ENCODE data around the gene CRYBG1. TPM values are rescaled to one million over a fixed set of nuclear protein-coding genes. Genes with fewer than 3 reads are reported as not detected.

Gene CRYBG1
- total RNA-seq, 2 experiments from 2014 or later = 34.9 to 36.8 TPM

DNA sequence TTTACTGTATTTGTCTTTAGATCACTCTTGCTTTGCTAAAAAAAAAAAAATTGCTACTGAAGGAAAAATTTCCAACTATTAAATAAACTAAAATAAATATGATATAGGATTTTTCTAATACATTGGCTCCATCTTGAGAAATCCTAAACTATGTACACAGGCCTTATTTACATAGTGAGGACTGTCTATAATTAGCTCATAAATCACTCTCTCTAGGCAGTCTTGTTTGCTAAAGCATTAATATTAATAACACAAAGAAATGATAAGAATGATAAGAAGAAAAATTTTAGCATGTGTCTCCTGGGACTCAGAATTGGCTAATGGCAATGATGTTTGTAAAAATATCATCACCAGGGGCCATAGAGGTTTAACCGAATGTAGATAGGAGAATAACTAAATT, 13.3 kb upstream of the CRYBG1 start:
- ATAC-seq = no peak
- Mint-ChIP-seq H3K27me3 (ENCODE audit: low read depth) (peaks cover 17% of the 10 kb centered on the region), H3K4me3 (no peak overlapping the region), H3K27ac (no peak overlapping the region), H3K4me1 (ENCODE audit: low read depth) (no peaks in the 10 kb centered on the region), H3K36me3 (ENCODE audit: low read depth) (no peaks in the 10 kb centered on the region), H3K9me3 (ENCODE audit: insufficient read depth) (no peaks in the 10 kb centered on the region)
- ChIA-PET CTCF (interaction anchor here (1.0 to 2.8 kb wide), 6 partner anchors 8 to 650 kb away, joined by 3 to 13 read pairs (median 4); partner anchors contain the start of gene CRYBG1), POLR2A (no interaction called here)
- no peak for DNase-seq

GRCh38 chr6:106356378-106356777, 4.1 kb upstream of the CRYBG1 start:
- H3K36me3 Mint-ChIP-seq (ENCODE audit: low read depth) = no peaks in the 10 kb centered on the region
- DNase-seq = no peak
- H3K27ac Mint-ChIP-seq = no peak overlapping the region
- no peaks in the 10 kb centered on the region for H3K9me3 Mint-ChIP-seq (ENCODE audit: insufficient read depth)
- peaks cover 11% of the 10 kb centered on the region for H3K4me1 Mint-ChIP-seq (ENCODE audit: low read depth)
- H3K27me3 Mint-ChIP-seq (ENCODE audit: low read depth) = peaks cover 53% of the 10 kb centered on the region
- no peak overlapping the region for H3K4me3 Mint-ChIP-seq
- POLR2A ChIA-PET = no interaction called here
- CTCF ChIA-PET = interaction anchor here (0.6 to 1.2 kb wide), 4 partner anchors 9 to 49 kb away, joined by 3 to 6 read pairs (median 3); no protein-coding TSS in a partner anchor
- no peak for ATAC-seq

DNA sequence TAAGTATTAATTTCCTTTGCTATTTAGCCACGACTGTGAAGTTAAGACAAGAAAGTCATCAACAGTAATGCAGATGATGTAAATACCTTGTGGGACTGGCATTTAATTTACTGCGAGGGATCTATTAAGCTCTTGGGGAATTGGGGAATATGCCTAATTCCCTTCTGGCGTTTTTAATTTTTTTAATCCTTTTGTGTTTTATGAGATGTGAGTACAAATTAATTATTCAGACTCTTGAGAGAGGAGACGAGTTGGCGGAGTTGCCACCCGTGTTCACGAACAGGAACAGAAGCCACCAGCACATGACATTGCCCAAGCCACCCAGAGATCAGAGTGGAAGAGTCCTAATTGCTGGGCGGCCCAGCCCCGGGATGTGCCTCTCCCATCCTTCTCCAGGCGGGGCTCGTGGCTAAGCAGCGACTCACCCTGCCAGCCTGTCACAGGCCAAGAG, 533 bp upstream of the CRYBG1 start:
- DNase-seq (no peak), ATAC-seq (no peak)
- peaks cover 11% of the 10 kb centered on the region for H3K4me1 Mint-ChIP-seq (ENCODE audit: low read depth)
- POLR2A ChIA-PET = no interaction called here
- H3K27ac Mint-ChIP-seq = no peak overlapping the region
- H3K36me3 Mint-ChIP-seq (ENCODE audit: low read depth) = no peaks in the 10 kb centered on the region
- H3K9me3 Mint-ChIP-seq (ENCODE audit: insufficient read depth) = no peaks in the 10 kb centered on the region
- CTCF ChIA-PET = interaction anchor here (0.6 to 2.2 kb wide), 7 partner anchors 12 to 636 kb away, joined by 3 to 9 read pairs (median 3); no protein-coding TSS in a partner anchor
- peaks cover 52% of the 10 kb centered on the region for H3K27me3 Mint-ChIP-seq (ENCODE audit: low read depth)
- peak overlapping the region; percentile 48 for H3K4me3 Mint-ChIP-seq

GRCh38 chr6:106360989-106361430, 493 bp downstream of the CRYBG1 start:
- ChIA-PET POLR2A (no interaction called here), CTCF (interaction anchor here (0.8 to 2.2 kb wide), 17 partner anchors 9 to 618 kb away, joined by 3 to 23 read pairs (median 4); no protein-coding TSS in a partner anchor)
- Mint-ChIP-seq H3K9me3 (ENCODE audit: insufficient read depth) (no peaks in the 10 kb centered on the region), H3K27ac (no peak overlapping the region), H3K4me1 (ENCODE audit: low read depth) (peaks cover 11% of the 10 kb centered on the region), H3K27me3 (ENCODE audit: low read depth) (peaks cover 48% of the 10 kb centered on the region), H3K36me3 (ENCODE audit: low read depth) (no peaks in the 10 kb centered on the region), H3K4me3 (peak overlapping the region; percentile 62)
- ATAC-seq (peak; percentile 18), DNase-seq (no peak)

- ATAC-seq (no peak), DNase-seq (no peak)
- peaks cover 44% of the 10 kb centered on the region for H3K27me3 Mint-ChIP-seq (ENCODE audit: low read depth)
- no peak overlapping the region for H3K4me3 Mint-ChIP-seq
- H3K36me3 Mint-ChIP-seq (ENCODE audit: low read depth) = no peaks in the 10 kb centered on the region
- POLR2A ChIA-PET = no interaction called here
- H3K4me1 Mint-ChIP-seq (ENCODE audit: low read depth) = peaks cover 11% of the 10 kb centered on the region
- H3K27ac Mint-ChIP-seq = no peak overlapping the region
- CTCF ChIA-PET = no interaction called here
- H3K9me3 Mint-ChIP-seq (ENCODE audit: insufficient read depth) = no peaks in the 10 kb centered on the region
These were observed 3.1 kb downstream of the CRYBG1 start for GRCh38 chr6:106363401-106364138.

DNA sequence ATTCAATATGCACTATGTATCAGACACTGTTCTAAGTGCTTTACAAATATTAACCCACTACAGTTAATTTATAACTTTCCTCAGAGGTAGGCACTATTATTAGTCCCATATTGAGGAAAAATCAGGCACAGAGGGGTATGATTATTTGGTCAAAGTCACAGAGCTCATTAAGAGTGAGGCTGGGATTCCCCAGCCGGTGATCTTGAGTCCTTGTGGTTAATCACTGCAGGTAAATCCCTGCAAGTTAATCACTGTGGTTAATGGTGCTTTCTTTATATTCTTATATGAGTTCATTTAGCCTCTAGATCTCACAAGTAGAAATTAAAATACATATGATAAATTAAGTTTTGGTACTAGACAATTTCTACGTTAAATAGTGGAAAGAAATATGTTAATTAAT, 9.2 kb downstream of the CRYBG1 start:
- ChIA-PET POLR2A (no interaction called here), CTCF (interaction anchor here (1.3 to 3.7 kb wide), 2 partner anchors 9 to 30 kb away, joined by 6 to 23 read pairs; partner anchors contain the start of gene CRYBG1)
- DNase-seq (no peak), ATAC-seq (no peak)
- Mint-ChIP-seq H3K4me1 (ENCODE audit: low read depth) (peaks cover 12% of the 10 kb centered on the region), H3K27me3 (ENCODE audit: low read depth) (peaks cover 21% of the 10 kb centered on the region), H3K4me3 (no peak overlapping the region), H3K9me3 (ENCODE audit: insufficient read depth) (no peaks in the 10 kb centered on the region), H3K27ac (no peak overlapping the region), H3K36me3 (ENCODE audit: low read depth) (no peaks in the 10 kb centered on the region)

GRCh38 chr6:106370639-106371038, 10.1 kb downstream of the CRYBG1 start:
- ChIA-PET CTCF (interaction anchor here (1.0 to 3.7 kb wide), 3 partner anchors 10 to 196 kb away, joined by 3 to 23 read pairs (median 5); partner anchors contain the start of gene CRYBG1), POLR2A (no interaction called here)
- Mint-ChIP-seq H3K27me3 (ENCODE audit: low read depth) (peaks cover 20% of the 10 kb centered on the region), H3K9me3 (ENCODE audit: insufficient read depth) (no peaks in the 10 kb centered on the region), H3K36me3 (ENCODE audit: low read depth) (no peaks in the 10 kb centered on the region), H3K4me3 (no peak overlapping the region), H3K4me1 (ENCODE audit: low read depth) (peaks cover 12% of the 10 kb centered on the region), H3K27ac (no peak overlapping the region)
- DNase-seq (no peak), ATAC-seq (no peak)

- Mint-ChIP-seq H3K27me3 (ENCODE audit: low read depth) (peaks cover 13% of the 10 kb centered on the region), H3K4me3 (no peak overlapping the region), H3K9me3 (ENCODE audit: insufficient read depth) (no peaks in the 10 kb centered on the region), H3K27ac (no peak overlapping the region), H3K4me1 (ENCODE audit: low read depth) (peaks cover 12% of the 10 kb centered on the region), H3K36me3 (ENCODE audit: low read depth) (no peaks in the 10 kb centered on the region)
- no peak for ATAC-seq
- ChIA-PET CTCF (interaction anchor here (0.7 to 1.3 kb wide), 3 partner anchors 12 to 624 kb away, joined by 3 to 8 read pairs (median 3); partner anchors contain the start of gene CRYBG1), POLR2A (no interaction called here)
- no peak for DNase-seq
These were observed 12.5 kb downstream of the CRYBG1 start for GRCh38 chr6:106372838-106373501.

DNA sequence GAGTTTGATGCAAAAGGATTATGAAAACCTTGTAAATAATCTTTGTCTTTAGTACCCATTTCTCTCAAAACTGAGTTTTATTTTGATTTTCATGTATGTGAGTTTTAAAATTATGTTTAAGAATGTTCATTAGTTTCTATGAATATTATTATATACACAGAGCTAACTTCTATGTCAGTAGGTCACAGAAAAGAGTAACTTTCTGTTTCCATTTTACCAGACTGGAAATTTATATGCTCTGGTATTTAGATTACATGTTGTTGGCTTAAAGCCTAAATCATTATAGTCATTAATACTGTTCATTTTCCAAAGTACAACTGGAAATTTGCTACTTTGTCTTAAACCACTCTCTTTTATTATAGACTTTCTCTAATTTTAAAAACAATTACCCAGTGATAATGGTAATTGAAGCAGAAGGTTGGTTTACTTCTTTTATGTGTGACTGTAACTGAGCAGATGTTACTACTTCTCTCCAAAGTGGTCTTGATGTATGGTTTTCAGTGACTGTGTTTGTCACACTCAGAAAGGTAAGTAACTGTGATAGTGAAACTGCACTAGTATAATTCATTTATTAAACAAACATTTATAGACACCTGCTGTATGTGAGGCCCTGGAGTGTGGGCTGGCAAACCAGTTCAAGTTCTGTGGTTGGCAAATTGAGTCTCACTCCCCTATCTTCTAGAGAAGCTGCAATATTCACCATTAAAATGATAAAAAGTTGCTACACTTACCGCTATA, 13.2 kb downstream of the CRYBG1 start:
- Mint-ChIP-seq H3K4me3 (no peak overlapping the region), H3K27ac (no peak overlapping the region), H3K36me3 (ENCODE audit: low read depth) (no peaks in the 10 kb centered on the region), H3K27me3 (ENCODE audit: low read depth) (peaks cover 11% of the 10 kb centered on the region), H3K9me3 (ENCODE audit: insufficient read depth) (no peaks in the 10 kb centered on the region), H3K4me1 (ENCODE audit: low read depth) (peaks cover 12% of the 10 kb centered on the region)
- ChIA-PET POLR2A (no interaction called here), CTCF (interaction anchor here (1.2 to 1.3 kb wide), 2 partner anchors 13 to 606 kb away, joined by 3 to 8 read pairs; partner anchors contain the start of gene CRYBG1)
- ATAC-seq = no peak
- no peak for DNase-seq

DNA sequence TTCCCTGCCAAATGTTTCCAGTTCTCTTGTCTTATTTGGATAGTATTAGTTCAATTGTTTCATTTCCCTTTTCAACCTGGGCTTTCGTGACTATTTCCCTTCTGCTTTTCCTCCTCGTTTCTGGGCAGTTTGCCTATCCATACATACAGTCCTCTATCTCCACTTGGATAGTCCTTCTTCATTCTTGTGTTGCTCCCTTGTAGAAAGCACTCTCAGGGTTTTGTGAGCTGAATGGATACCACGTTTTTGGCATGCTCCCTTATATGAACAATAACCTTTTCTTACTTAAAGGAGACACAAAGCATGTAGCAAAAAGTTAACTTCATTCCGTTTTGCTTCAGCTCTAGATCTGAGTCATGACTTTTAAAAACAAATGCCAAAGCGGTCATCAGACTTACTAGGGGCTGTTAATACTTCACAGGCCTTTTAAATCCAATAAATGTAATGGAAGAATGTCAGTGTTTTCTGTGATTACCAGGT, 16.6 kb downstream of the CRYBG1 start:
- Mint-ChIP-seq H3K9me3 (ENCODE audit: insufficient read depth) (no peaks in the 10 kb centered on the region), H3K4me3 (no peak overlapping the region), H3K27me3 (ENCODE audit: low read depth) (peaks cover 8% of the 10 kb centered on the region), H3K36me3 (ENCODE audit: low read depth) (no peaks in the 10 kb centered on the region), H3K4me1 (ENCODE audit: low read depth) (peaks cover 19% of the 10 kb centered on the region), H3K27ac (no peak overlapping the region)
- POLR2A ChIA-PET = no interaction called here
- CTCF ChIA-PET = interaction anchor here (2.4 kb wide), 1 partner anchor 16 kb away, joined by 9 read pairs; the partner anchor contains the start of gene CRYBG1
- no peak for ATAC-seq
- no peak for DNase-seq

GRCh38 chr6:106379951-106380350, 19.4 kb downstream of the CRYBG1 start:
- CTCF ChIA-PET = no interaction called here
- Mint-ChIP-seq H3K4me1 (ENCODE audit: low read depth) (peaks cover 8% of the 10 kb centered on the region), H3K9me3 (ENCODE audit: insufficient read depth) (no peaks in the 10 kb centered on the region), H3K27me3 (ENCODE audit: low read depth) (peaks cover 8% of the 10 kb centered on the region), H3K36me3 (ENCODE audit: low read depth) (no peaks in the 10 kb centered on the region), H3K4me3 (no peak overlapping the region), H3K27ac (no peak overlapping the region)
- POLR2A ChIA-PET = no interaction called here
- DNase-seq (no peak), ATAC-seq (no peak)
